NCI-H128 (cell line): Measurements from ENCODE around the gene EDN2.

Experiments
- DNase-seq: peaks from one replicate; lab custom pipeline; 2025; ENCODE audit not compliant: unreplicated experiment; lab: John Stamatoyannopoulos, UW

Gene EDN2

GRCh38 chr1:41484402-41485241, at the start of gene EDN2:
Gene EDN2 (minus strand): TSS chr1:41484683. CDS start chr1:41484601, 82 bp downstream.
- DNase-seq = peak; percentile 34

- no peak for DNase-seq
Measured at GRCh38 chr1:41533731-41534080, 49.2 kb upstream of the EDN2 start.

GRCh38 chr1:41533016-41533730, 48.7 kb upstream of the EDN2 start:
- no peak for DNase-seq

- no peak for DNase-seq
Measured at GRCh38 chr1:41532206-41532975, 47.9 kb upstream of the EDN2 start.

- DNase-seq = no peak
Measured at GRCh38 chr1:41530411-41530810, 45.9 kb upstream of the EDN2 start.

- no peak for DNase-seq
Measured at GRCh38 chr1:41529621-41530395, 45.3 kb upstream of the EDN2 start.

GRCh38 chr1:41528726-41529605, 44.5 kb upstream of the EDN2 start:
- DNase-seq = no peak

- DNase-seq = no peak
Measured at GRCh38 chr1:41528106-41528505, 43.6 kb upstream of the EDN2 start.

- no peak for DNase-seq
Measured at GRCh38 chr1:41526956-41527561, 42.6 kb upstream of the EDN2 start.

- DNase-seq = no peak
Measured at GRCh38 chr1:41525891-41526587, 41.6 kb upstream of the EDN2 start.

- DNase-seq = no peak
Measured at GRCh38 chr1:41524676-41525675, 40.5 kb upstream of the EDN2 start.

- no peak for DNase-seq
Measured at GRCh38 chr1:41523949-41524675, 39.6 kb upstream of the EDN2 start.

GRCh38 chr1:41523071-41523470, 38.6 kb upstream of the EDN2 start:
- no peak for DNase-seq

- DNase-seq = no peak
Measured at GRCh38 chr1:41521766-41522165, 37.3 kb upstream of the EDN2 start.

GRCh38 chr1:41520951-41521752, 36.7 kb upstream of the EDN2 start:
- no peak for DNase-seq

GRCh38 chr1:41519667-41520066, 35.2 kb upstream of the EDN2 start:
- DNase-seq = no peak
